Liver (tissue), 9 donors: ENCODE data around the gene ECM2. TPM values are rescaled to one million over a fixed set of nuclear protein-coding genes. Genes with fewer than 3 reads are reported as not detected.

ENCODE experiments used
- DNase-seq: peaks from one replicate; pipeline ENCODE4 v3.0.0-alpha.2; 2017; ENCODE audit warnings: low spot score
- H3K27ac ChIP-seq, 2 donors: one replicate each; pipeline ENCODE4 v1.7.0; 2013; ENCODE audit warnings: inconsistent platforms in 2 of 2, low read length in 2 of 2, control low read depth in 1 of 2, low read depth in 1 of 2, mild to moderate bottlenecking in 1 of 2
- H3K27me3 ChIP-seq, 4 donors: one replicate each; pipeline versions ENCODE4 v1.6.1 to v1.7.0; 2013; ENCODE audit warnings: low read length in 3 of 4, inconsistent platforms in 1 of 4, mild to moderate bottlenecking in 1 of 4, moderate library complexity in 1 of 4; ENCODE audit not compliant: control insufficient read depth in 4 of 4, insufficient read depth in 4 of 4
- H3K36me3 ChIP-seq, 4 donors: one replicate each; pipeline versions ENCODE4 v1.6.1 to v1.7.0; 2013; ENCODE audit warnings: low read length in 3 of 4, mild to moderate bottlenecking in 3 of 4, low read depth in 1 of 4, moderate library complexity in 1 of 4; ENCODE audit not compliant: control insufficient read depth in 4 of 4, insufficient read depth in 3 of 4
- H3K4me1 ChIP-seq, 4 donors: one replicate each; pipeline versions ENCODE4 v1.6.1 to v1.7.0; 2013; ENCODE audit warnings: low read length in 3 of 4, mild to moderate bottlenecking in 3 of 4, moderate library complexity in 1 of 4; ENCODE audit not compliant: control insufficient read depth in 4 of 4, insufficient read depth in 4 of 4
- H3K4me3 ChIP-seq, 3 donors: one replicate each; pipeline versions ENCODE4 v1.6.1 to v1.7.0; 2013; ENCODE audit warnings: low read length in 3 of 3, control low read depth in 1 of 3, low read depth in 1 of 3, mild to moderate bottlenecking in 1 of 3
- H3K9ac ChIP-seq, 2 donors: one replicate each; pipeline ENCODE4 v1.7.0; 2013; ENCODE audit warnings: low read length in 2 of 2, mild to moderate bottlenecking in 2 of 2, moderate library complexity in 2 of 2, control low read depth in 1 of 2, low read depth in 1 of 2
- H3K9me3 ChIP-seq, 4 donors: one replicate each; pipeline versions ENCODE4 v1.6.1 to v1.7.0; 2013; ENCODE audit warnings: low read length in 3 of 4; ENCODE audit not compliant: control insufficient read depth in 4 of 4
- EGR1 ChIP-seq, 2 donors: IDR thresholded peaks; 2 replicates each; pipeline ENCODE4 v1.6.1; 2016 to 2018; ENCODE audit warnings: antibody characterized with exemption in 2 of 2, low read depth in 2 of 2
- FOXA1 ChIP-seq: IDR thresholded peaks from 2 replicates; pipeline ENCODE4 v1.6.1; 2016; ENCODE audit warnings: antibody characterized with exemption
- FOXA2 ChIP-seq: IDR thresholded peaks from 2 replicates; pipeline ENCODE4 v1.6.1; 2016; ENCODE audit warnings: antibody characterized with exemption
- GABPA ChIP-seq, 2 donors: IDR thresholded peaks in 1 of 2; conservative IDR thresholded peaks in 1 of 2; 2 replicates each; pipeline ENCODE4 v1.6.1; 2016; ENCODE audit warnings: antibody characterized with exemption in 2 of 2, mild to moderate bottlenecking in 1 of 2, moderate library complexity in 1 of 2
- HNF4A ChIP-seq, 2 donors: conservative IDR thresholded peaks; 2 replicates each; pipeline ENCODE4 v1.6.1; 2016; ENCODE audit warnings: antibody characterized with exemption in 2 of 2, mild to moderate bottlenecking in 2 of 2
- JUND ChIP-seq, 2 donors: IDR thresholded peaks; 2 replicates each; pipeline ENCODE4 v1.6.1; 2016; ENCODE audit warnings: antibody characterized with exemption in 2 of 2
- RAD21 ChIP-seq, 2 donors: IDR thresholded peaks; 2 replicates each; pipeline ENCODE4 v1.6.1; 2016; ENCODE audit warnings: antibody characterized with exemption in 2 of 2, mild to moderate bottlenecking in 2 of 2
- TAF1 ChIP-seq: conservative IDR thresholded peaks from 2 replicates; pipeline ENCODE4 v1.6.1; 2016; ENCODE audit warnings: antibody characterized with exemption, mild to moderate bottlenecking
- YY1 ChIP-seq: IDR thresholded peaks from 2 replicates; pipeline ENCODE4 v1.6.1; 2016; ENCODE audit warnings: antibody characterized with exemption, mild to moderate bottlenecking
- WGBS: extraction: QIAGEN DNeasy Blood & Tissue Kit; methylation state at CpG from one replicate; pipeline ENCODE4 v1.1.7; 2013; 5-methylcytosine and 5-hydroxymethylcytosine counted together
- polyA plus RNA-seq, 2 donors: library from polyadenylated mRNA; stranded (reverse) in 1 of 2; unstranded in 1 of 2; fragments of 200-250 nt in 1 of 2; fragments of >200 nt in 1 of 2; fragmentation: Nextera tagmentation in 1 of 2; extraction: Ambion mirVana in 1 of 2; gene quantifications; one replicate each; pipeline versions ENCODE4 v1.2.1 to v1.2.3, GENCODE V29; 2013 to 2015
- total RNA-seq, 2 donors: library from RNA; depleted of rRNA; stranded (reverse); fragments of >200 nt; gene quantifications; one replicate each; pipeline ENCODE4 v1.2.3, GENCODE V29; 2014
- TF ChIP-seq, protein P1 (sequence below): IDR thresholded peaks from 2 replicates; pipeline ENCODE4 v1.6.1; 2016; ENCODE audit warnings: antibody characterized with exemption
- TF ChIP-seq, protein P2 (sequence below): IDR thresholded peaks from 2 replicates; pipeline ENCODE4 v1.6.1; 2016; ENCODE audit warnings: antibody characterized with exemption
- TF ChIP-seq, protein P3 (sequence below): fragments of 150-350 bp; IDR thresholded peaks from 2 replicates; pipeline ENCODE4 v1.5.1; 2017; ENCODE audit warnings: improper control_type of control experiment, low read depth, low read length; ENCODE audit not compliant: missing input control
- TF ChIP-seq, protein P4 (sequence below): IDR thresholded peaks from 2 replicates; pipeline ENCODE4 v1.6.1; 2016; ENCODE audit warnings: antibody characterized with exemption, mild to moderate bottlenecking
- donor health status: healthy.
- donor health status: healthy.
- donor health status: healthy.
- donor health status: healthy.
- donor health status: healthy.

Gene ECM2
- total and polyA plus RNA-seq, 4 donors = 11.6 to 42.0 (median 15.3) TPM

DNA sequence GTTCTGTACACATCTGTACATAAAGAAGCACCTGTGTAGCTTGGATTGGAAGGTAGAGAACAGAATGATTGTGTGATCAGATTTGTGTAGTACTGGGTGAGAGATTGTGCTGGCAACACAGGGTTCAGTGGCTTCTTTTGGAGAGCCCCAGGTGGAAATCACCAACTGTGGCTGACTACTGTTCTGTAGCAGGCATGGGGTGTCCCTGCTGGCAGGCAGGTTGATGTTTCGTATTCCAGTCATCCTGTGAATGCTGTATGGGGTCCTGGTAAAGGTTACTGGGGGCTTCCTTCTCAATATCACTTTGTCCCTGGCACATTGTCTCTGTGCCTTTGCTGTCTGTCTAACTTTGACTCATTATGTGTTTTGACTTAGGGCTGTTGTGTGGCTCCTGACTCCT is 58.8 kb downstream of the ECM2 start:
- Histone ChIP-seq H3K36me3 (no peaks in the 10 kb centered on the region), H3K27me3 (no peaks in the 10 kb centered on the region), H3K9me3 (no peaks in the 10 kb centered on the region), H3K4me3 (no peak overlapping the region), H3K9ac (no peak overlapping the region), H3K27ac (no peak overlapping the region), H3K4me1 (no peaks in the 10 kb centered on the region)
- TF ChIP-seq, protein P1, sequence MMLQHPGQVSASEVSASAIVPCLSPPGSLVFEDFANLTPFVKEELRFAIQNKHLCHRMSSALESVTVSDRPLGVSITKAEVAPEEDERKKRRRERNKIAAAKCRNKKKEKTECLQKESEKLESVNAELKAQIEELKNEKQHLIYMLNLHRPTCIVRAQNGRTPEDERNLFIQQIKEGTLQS = no peak
- TF ChIP-seq YY1 (no peak), RAD21 (IDR thresholded peaks at IDR 0.05) (no peak), JUND (IDR thresholded peaks at IDR 0.05) (no peak), FOXA2 (no peak)
- WGBS = 90% methylated on average over 1 of the region's 1 CpG
- no peak for DNase-seq

DNA sequence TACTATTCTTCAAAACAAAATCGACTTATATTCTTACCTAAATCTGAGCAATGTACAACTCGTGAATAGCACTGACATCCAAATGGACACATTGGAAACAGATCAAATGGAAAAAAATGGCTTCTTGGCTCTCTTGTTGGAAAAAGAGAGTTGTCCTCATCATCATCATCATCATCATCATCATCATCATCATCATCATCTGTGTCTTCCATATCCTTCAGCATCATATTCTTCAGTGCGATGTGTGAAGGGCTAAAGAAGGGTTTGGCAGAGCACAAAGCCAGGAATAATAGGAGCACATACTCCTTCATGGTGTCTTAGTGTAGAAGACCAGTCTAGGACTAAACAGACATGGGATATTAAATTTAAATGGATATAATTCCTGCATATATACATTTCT is 61.2 kb downstream of the ECM2 start:
- no peak overlapping the region for H3K9ac ChIP-seq
- no peaks in the 10 kb centered on the region for H3K4me1 ChIP-seq
- no peak overlapping the region for H3K4me3 ChIP-seq
- DNase-seq = no peak
- H3K36me3 ChIP-seq = no peaks in the 10 kb centered on the region
- H3K27me3 ChIP-seq = no peaks in the 10 kb centered on the region
- no peaks in the 10 kb centered on the region for H3K9me3 ChIP-seq
- TF ChIP-seq TAF1 = no peak
- no peak for TF ChIP-seq RAD21 (IDR thresholded peaks at IDR 0.05)
- no peak for TF ChIP-seq EGR1 (IDR thresholded peaks at IDR 0.05; ENCODE audit: low read depth in 2 of 2)
- TF ChIP-seq, protein P2, sequence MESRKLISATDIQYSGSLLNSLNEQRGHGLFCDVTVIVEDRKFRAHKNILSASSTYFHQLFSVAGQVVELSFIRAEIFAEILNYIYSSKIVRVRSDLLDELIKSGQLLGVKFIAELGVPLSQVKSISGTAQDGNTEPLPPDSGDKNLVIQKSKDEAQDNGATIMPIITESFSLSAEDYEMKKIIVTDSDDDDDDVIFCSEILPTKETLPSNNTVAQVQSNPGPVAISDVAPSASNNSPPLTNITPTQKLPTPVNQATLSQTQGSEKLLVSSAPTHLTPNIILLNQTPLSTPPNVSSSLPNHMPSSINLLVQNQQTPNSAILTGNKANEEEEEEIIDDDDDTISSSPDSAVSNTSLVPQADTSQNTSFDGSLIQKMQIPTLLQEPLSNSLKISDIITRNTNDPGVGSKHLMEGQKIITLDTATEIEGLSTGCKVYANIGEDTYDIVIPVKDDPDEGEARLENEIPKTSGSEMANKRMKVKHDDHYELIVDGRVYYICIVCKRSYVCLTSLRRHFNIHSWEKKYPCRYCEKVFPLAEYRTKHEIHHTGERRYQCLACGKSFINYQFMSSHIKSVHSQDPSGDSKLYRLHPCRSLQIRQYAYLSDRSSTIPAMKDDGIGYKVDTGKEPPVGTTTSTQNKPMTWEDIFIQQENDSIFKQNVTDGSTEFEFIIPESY = no peak
- no peak for TF ChIP-seq GABPA (IDR thresholded peaks at IDR 0.05 in 1 of 2, conservative IDR thresholded peaks at IDR 0.05 in 1 of 2)
- no peak for TF ChIP-seq HNF4A (conservative IDR thresholded peaks at IDR 0.05)
- TF ChIP-seq, protein P1 = no peak
- TF ChIP-seq FOXA1 = no peak
- TF ChIP-seq, protein P3, sequence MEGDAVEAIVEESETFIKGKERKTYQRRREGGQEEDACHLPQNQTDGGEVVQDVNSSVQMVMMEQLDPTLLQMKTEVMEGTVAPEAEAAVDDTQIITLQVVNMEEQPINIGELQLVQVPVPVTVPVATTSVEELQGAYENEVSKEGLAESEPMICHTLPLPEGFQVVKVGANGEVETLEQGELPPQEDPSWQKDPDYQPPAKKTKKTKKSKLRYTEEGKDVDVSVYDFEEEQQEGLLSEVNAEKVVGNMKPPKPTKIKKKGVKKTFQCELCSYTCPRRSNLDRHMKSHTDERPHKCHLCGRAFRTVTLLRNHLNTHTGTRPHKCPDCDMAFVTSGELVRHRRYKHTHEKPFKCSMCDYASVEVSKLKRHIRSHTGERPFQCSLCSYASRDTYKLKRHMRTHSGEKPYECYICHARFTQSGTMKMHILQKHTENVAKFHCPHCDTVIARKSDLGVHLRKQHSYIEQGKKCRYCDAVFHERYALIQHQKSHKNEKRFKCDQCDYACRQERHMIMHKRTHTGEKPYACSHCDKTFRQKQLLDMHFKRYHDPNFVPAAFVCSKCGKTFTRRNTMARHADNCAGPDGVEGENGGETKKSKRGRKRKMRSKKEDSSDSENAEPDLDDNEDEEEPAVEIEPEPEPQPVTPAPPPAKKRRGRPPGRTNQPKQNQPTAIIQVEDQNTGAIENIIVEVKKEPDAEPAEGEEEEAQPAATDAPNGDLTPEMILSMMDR = no peak
- no peak for TF ChIP-seq YY1
- TF ChIP-seq, protein P4, sequence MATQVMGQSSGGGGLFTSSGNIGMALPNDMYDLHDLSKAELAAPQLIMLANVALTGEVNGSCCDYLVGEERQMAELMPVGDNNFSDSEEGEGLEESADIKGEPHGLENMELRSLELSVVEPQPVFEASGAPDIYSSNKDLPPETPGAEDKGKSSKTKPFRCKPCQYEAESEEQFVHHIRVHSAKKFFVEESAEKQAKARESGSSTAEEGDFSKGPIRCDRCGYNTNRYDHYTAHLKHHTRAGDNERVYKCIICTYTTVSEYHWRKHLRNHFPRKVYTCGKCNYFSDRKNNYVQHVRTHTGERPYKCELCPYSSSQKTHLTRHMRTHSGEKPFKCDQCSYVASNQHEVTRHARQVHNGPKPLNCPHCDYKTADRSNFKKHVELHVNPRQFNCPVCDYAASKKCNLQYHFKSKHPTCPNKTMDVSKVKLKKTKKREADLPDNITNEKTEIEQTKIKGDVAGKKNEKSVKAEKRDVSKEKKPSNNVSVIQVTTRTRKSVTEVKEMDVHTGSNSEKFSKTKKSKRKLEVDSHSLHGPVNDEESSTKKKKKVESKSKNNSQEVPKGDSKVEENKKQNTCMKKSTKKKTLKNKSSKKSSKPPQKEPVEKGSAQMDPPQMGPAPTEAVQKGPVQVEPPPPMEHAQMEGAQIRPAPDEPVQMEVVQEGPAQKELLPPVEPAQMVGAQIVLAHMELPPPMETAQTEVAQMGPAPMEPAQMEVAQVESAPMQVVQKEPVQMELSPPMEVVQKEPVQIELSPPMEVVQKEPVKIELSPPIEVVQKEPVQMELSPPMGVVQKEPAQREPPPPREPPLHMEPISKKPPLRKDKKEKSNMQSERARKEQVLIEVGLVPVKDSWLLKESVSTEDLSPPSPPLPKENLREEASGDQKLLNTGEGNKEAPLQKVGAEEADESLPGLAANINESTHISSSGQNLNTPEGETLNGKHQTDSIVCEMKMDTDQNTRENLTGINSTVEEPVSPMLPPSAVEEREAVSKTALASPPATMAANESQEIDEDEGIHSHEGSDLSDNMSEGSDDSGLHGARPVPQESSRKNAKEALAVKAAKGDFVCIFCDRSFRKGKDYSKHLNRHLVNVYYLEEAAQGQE = no peak
- no peak overlapping the region for H3K27ac ChIP-seq
- 95% methylated on average over 3 of the region's 3 CpGs for WGBS
